Epithelial cell of proximal tubule (primary cell): Measurements from ENCODE around the gene SH2B3. TPM values are rescaled to one million over a fixed set of nuclear protein-coding genes. Genes with fewer than 3 reads are reported as not detected.

Source experiments
- DNase-seq: peaks from one replicate; pipeline ENCODE4 v3.0.0-alpha.2; 2011; ENCODE audit warnings: low read depth
- H3K4me3 ChIP-seq: 2 replicates; pipeline ENCODE4 v1.5.1; 2011; ENCODE audit warnings: low read depth, mild to moderate bottlenecking, low read length
- CTCF ChIP-seq: conservative IDR thresholded peaks from 2 replicates; pipeline ENCODE4 v1.5.1; 2012; ENCODE audit warnings: low read depth, mild to moderate bottlenecking, low read length
- total RNA-seq: library from RNA; depleted of rRNA; stranded (reverse); fragments of >200 nt; gene quantifications from 2 replicates; pipeline ENCODE4 v1.2.3, GENCODE V29; 2015

Gene SH2B3
- total RNA-seq, 1 donor from 2014 or later: 59.6 TPM

GRCh38 chr12:111406474-111407376 lies 1.0 kb downstream of the SH2B3 start:
- peak overlapping the region; percentile 86 for H3K4me3 ChIP-seq
- TF ChIP-seq CTCF: no peak
- no peak for DNase-seq

- peak overlapping the region; percentile 86 for H3K4me3 ChIP-seq
- DNase-seq: no peak
- TF ChIP-seq CTCF: no peak
Observed at GRCh38 chr12:111407377-111408115, 1.8 kb downstream of the SH2B3 start.

GRCh38 chr12:111408116-111408440 lies 2.4 kb downstream of the SH2B3 start:
- no peak for TF ChIP-seq CTCF
- peak overlapping the region; percentile 86 for H3K4me3 ChIP-seq
- DNase-seq: no peak

- no peak for DNase-seq
- TF ChIP-seq CTCF: no peak
- H3K4me3 ChIP-seq: no peak overlapping the region
Observed at GRCh38 chr12:111408686-111409402, 3.1 kb downstream of the SH2B3 start.

- no peak for DNase-seq
- no peak overlapping the region for H3K4me3 ChIP-seq
- no peak for TF ChIP-seq CTCF
Observed at GRCh38 chr12:111409403-111409779, 3.7 kb downstream of the SH2B3 start.

- TF ChIP-seq CTCF: no peak
- H3K4me3 ChIP-seq: no peak overlapping the region
- DNase-seq: no peak
Observed at GRCh38 chr12:111409780-111410430, 4.2 kb downstream of the SH2B3 start.
